EH (cell line): ENCODE measurements around the gene GABRA1.

Source experiments
- DNase-seq: peaks from one replicate; pipeline ENCODE4 v3.0.0-alpha.2; 2015; ENCODE audit warnings: low read depth

The GABRA1 gene

GRCh38 chr5:161847941-161848391 lies at the start of gene GABRA1:
GABRA1 (plus strand) TSS chr5:161848120; CDS start chr5:161850811, 2,691 bp downstream.
- no peak for DNase-seq

GRCh38 chr5:161799316-161799715 lies 48.6 kb upstream of the GABRA1 start:
- no peak for DNase-seq

DNA sequence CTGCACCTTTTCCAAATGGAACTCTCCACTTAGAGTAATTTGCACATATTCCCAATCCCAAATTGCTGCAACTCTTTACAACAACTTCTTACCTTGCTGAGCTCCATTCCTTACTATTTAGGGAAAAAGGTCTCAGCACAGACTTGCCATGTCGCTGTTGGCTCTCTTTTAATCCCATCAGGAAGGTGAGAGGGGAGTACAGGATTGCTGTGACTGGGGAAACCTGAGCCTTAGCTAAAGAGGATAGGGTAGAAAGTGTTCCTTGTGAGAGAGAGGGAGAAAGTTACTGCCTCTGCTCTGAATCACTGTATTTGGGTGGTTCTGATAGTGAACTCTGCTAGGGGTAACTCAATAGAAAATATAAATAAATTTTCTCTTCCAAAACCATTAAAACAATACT lies 43.7 kb upstream of the GABRA1 start:
- DNase-seq, result no peak

DNA sequence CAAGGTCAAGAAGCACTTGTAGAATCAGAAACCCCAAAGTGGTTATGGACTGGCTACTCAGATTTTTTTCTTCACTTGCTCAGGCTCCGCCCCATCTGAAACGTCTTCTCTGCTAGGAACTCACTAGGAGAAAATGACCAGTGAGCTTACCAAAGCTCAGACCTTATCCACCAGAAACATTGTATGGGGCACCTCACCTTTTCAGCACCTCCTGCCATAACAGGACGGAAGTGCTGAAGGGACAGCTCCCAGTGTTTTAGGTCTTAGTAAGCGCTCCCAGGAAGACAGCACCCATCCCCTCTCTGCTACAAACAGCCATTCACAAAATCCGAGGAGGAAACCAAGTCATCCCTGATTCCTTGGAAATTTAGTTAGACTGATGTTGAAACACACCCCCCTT lies 1.2 kb upstream of the GABRA1 start:
- no peak for DNase-seq

DNA sequence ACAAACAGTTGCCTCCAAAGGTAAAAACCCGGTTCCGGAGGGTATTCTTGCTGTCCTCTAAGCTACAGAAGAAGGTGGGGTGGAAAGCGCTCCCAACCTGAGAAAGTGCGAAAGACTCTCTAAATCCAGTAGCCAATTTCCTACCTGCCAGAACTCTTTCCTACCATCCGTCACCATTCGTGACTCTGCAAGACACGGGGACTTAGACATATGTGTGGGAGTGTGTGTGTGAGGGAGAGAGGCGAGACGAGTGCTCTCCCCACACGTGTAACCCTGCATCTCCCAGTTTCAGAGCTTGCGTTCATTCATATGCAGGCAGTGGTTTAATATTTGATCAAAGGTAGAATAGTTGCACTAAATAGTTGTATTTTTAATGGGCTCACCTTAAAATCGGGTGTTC lies 473 bp upstream of the GABRA1 start:
- no peak for DNase-seq

GRCh38 chr5:161850491-161850890 lies 2.6 kb downstream of the GABRA1 start:
- no peak for DNase-seq

DNA sequence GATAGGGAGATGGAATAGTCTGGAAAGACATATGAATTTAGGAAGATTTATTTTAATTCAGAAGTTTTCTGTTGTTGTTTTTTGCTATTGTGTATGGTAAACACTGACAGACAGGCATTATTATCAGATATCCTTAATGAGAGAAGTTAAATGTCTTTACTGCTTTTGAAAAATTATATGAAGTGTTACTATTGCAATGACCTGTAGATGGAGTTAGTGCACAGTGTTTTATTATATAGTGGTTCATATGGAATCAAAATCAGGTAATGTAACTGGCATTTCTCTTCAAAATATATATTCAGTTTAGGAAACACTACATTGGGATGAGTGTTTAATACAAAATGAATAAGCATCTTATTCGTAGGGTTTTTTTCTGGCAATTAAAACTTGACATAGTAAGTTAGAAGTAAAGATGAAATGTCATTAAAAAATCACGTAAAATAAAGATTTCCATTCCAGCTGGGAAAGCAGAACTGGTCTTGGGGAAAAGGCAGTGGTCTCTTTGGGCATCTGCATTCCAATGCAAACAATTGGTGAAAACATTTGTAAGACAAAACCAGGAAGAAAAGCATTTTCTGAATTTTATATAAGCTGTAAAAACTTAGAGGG lies 3.9 kb downstream of the GABRA1 start:
- DNase-seq, result no peak

DNA sequence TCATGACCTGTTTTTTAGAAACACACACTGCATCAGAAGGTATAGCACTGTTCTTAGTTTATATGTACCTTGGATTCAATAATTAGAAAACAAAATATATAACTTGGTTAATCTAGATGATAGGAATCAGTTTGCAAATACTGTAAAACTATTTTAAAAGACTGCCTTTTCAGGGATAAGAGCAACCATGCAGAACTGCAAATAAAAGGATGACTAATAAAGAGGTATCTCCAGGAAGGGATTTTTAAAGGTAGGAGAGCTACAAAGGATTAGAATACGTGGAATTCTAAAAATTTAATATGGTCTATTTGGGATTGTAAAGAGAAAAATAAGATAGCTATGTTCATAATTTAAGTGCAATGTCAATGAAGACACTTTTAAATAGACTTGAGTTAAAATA lies 9.4 kb downstream of the GABRA1 start:
- DNase-seq, result no peak

- DNase-seq, result no peak
Measured at GRCh38 chr5:161863259-161863658, 15.3 kb downstream of the GABRA1 start.

DNA sequence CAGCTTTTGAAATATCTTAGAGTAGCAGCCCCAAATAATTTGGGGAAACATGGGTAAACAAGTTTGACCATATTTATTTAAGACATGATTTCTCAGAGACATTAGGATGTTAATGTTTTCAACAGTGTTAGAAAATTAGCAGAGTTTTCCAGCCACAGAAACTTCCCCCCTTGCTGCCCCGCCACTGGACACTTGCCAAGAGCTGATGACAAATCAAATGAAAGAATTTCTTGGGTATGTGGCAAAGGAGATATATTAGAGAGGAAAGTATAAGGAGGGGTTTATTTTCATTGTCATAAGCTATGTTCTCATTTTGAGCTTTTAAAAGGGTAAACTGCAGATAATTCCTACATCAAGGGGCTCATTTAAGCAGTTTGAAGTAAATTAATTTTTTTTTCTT lies 15.9 kb downstream of the GABRA1 start:
- DNase-seq, result no peak

GRCh38 chr5:161865510-161865909 lies 17.6 kb downstream of the GABRA1 start:
- DNase-seq, result no peak

- no peak for DNase-seq
Measured at GRCh38 chr5:161889971-161890370, 42.1 kb downstream of the GABRA1 start.

GRCh38 chr5:161895514-161895913 lies 47.6 kb downstream of the GABRA1 start:
- no peak for DNase-seq

DNA sequence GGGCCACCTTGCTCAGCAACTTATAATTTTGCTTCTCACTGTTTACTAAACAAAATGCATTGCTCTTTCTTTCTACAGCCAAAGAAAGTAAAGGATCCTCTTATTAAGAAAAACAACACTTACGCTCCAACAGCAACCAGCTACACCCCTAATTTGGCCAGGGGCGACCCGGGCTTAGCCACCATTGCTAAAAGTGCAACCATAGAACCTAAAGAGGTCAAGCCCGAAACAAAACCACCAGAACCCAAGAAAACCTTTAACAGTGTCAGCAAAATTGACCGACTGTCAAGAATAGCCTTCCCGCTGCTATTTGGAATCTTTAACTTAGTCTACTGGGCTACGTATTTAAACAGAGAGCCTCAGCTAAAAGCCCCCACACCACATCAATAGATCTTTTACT lies 49.1 kb downstream of the GABRA1 start:
- DNase-seq, result no peak

- DNase-seq, result no peak
Measured at GRCh38 chr5:161899590-161899989, 51.7 kb downstream of the GABRA1 start.

DNA sequence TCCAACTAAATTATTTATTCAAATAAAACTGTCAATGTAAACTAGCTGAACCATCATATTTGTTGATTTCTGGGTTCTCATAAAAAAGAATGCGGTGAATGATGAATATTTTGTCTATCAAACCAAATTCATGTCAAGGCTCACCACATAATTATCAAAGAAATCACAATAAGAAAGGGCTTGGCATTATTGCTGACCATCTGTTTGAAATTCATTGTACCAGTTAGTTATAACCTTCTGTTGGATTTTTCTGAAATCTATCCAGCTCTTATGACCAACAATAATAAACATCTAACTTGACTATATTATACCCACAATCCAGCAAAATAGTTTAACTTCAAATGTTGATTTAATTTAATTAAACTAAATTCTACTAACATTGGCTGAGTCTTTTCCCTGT lies 53.1 kb downstream of the GABRA1 start:
- DNase-seq, result no peak

DNA sequence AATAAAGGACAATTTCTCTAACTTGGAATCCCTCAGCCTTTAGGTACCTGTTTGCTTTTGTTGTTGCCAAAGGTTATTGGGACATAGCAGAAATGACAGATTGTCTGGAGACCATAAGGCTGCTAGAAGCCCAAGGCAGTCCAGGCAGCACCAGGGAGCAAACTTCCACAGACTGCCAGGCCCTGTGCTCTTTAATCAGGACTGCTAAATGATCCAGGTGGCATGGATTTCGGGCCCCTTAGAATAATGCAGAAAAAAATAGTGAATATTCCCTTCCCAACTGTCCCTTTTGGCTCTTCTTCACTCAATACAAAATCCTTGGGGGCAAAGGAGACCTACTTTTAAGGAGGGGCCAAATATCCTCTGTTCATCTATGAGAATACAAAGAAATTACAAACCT lies 73.9 kb downstream of the GABRA1 start:
- DNase-seq, result no peak

GRCh38 chr5:161924270-161924669 lies 76.3 kb downstream of the GABRA1 start:
- DNase-seq, result no peak

- DNase-seq, result no peak
Measured at GRCh38 chr5:161925960-161926359, 78.0 kb downstream of the GABRA1 start.

- no peak for DNase-seq
Measured at GRCh38 chr5:161934486-161934885, 86.6 kb downstream of the GABRA1 start.

- DNase-seq, result no peak
Measured at GRCh38 chr5:161944974-161945373, 97.1 kb downstream of the GABRA1 start.

DNA sequence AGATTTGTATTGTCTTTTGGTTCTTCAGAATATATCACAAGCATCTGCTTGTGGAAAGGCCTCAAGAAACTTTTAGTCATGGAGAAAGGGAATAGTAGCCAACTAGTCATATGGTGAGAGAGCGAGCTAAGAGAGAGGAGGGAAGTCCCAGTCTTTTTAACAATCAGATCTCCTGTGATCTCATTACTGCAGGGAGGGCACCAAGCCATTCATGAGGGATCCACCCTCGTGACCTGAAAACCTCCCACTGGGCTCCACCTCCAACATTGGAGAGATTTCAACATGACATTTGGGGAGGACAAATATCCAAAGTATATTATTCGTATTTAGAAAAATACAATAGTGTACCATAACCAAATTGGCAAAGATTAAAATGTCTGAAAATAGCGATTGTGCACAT lies 99.0 kb downstream of the GABRA1 start:
- DNase-seq, result no peak
